Uterus (tissue), 4 donors: ENCODE data around the gene DDX24. TPM values are rescaled to one million over a fixed set of nuclear protein-coding genes. Genes with fewer than 3 reads are reported as not detected.

Experiments used
- DNase-seq, 2 donors: peaks; one replicate each; pipeline ENCODE4 v3.0.0-alpha.2; 2019 to 2020
- H3K27ac ChIP-seq, 2 donors: fragments of 200-600 bp; sonication (generic); 1 replicate in 1 of 2; 2 replicates in 1 of 2; pipeline ENCODE4 v1.5.1; 2016 to 2018
- H3K27me3 ChIP-seq, 2 donors: fragments of 200-600 bp; sonication (generic); one replicate each; pipeline ENCODE4 v1.5.1; 2018 to 2019; ENCODE audit warnings: control low read depth in 1 of 2
- H3K36me3 ChIP-seq, 2 donors: fragments of 200-600 bp; sonication (generic); one replicate each; pipeline ENCODE4 v1.5.1; 2019; ENCODE audit warnings: control low read depth in 1 of 2
- H3K4me1 ChIP-seq, 2 donors: fragments of 200-600 bp; sonication (generic); one replicate each; pipeline ENCODE4 v1.5.1; 2018 to 2019; ENCODE audit warnings: control low read depth in 1 of 2
- H3K4me3 ChIP-seq, 2 donors: fragments of 200-600 bp; sonication (generic); 1 replicate in 1 of 2; 2 replicates in 1 of 2; pipeline ENCODE4 v1.5.1; 2018 to 2019; ENCODE audit warnings: mild to moderate bottlenecking in 1 of 2
- H3K9me3 ChIP-seq, 2 donors: fragments of 200-600 bp; sonication (generic); one replicate each; pipeline ENCODE4 v1.5.1; 2019; ENCODE audit warnings: control low read depth in 1 of 2
- POLR2A ChIP-seq, 2 donors: fragments of 450-650 bp; IDR thresholded peaks; one replicate each; pipeline ENCODE4 v1.6.1; 2016; ENCODE audit warnings: antibody characterized with exemption in 2 of 2, mild to moderate bottlenecking in 1 of 2, moderate library complexity in 1 of 2
- intact Hi-C: fragments of 100-400 bp; cut with DNase I; formaldehyde crosslinking; loops from one replicate; pipeline ENCODE4 v1.15.1; 2023; ENCODE audit warnings: low total_unique reads
- total RNA-seq, 4 donors: library from RNA; depleted of rRNA in 3 of 4; stranded (reverse); fragments of >200 nt in 3 of 4; gene quantifications; one replicate each; pipeline versions ENCODE4 v1.1.0 to v1.2.4, GENCODE V29; 2014 to 2023
- TF ChIP-seq, protein P1 (sequence below), 4 experiments: fragments of 200-600 bp in 2 of 4; fragments of 450-650 bp in 2 of 4; sonication (generic) in 2 of 4; IDR thresholded peaks; one replicate each; pipeline ENCODE4 v1.5.1; 2016 to 2019; ENCODE audit warnings: antibody characterized with exemption in 4 of 4, mild to moderate bottlenecking in 2 of 4, moderate library complexity in 1 of 4
- donor health status: DM: yes; HTN: yes; CAD: no.

DDX24 gene
- total RNA-seq, 4 donors from 2014 or later: 55.6 to 223 (median 116) TPM

DNA sequence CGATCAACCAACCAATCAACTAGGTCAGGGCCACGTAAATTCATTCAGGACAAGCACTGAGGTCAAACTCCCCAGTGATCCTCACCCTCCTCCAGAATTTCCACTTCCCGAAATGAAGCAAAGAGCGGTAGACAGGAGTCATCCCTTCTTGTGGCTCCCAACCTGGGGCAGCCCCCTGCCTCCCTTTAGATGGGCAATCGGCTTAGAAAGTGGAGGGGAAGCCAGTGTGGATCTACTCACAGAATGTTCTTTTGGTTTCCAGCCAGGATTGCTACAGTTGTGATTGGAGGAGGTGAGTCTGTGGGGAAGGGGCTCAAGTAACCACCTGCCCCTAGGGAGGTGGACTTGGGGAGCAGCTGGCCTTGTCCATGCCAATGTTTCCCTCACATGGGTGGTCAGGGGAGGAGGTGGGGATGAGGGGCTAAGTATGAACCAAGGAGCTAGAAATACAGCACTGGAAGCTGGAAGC is 33.6 kb upstream of the DDX24 start:
- no peaks in the 10 kb centered on the region for H3K36me3 ChIP-seq
- H3K4me3 ChIP-seq: no peak overlapping the region
- H3K9me3 ChIP-seq: no peaks in the 10 kb centered on the region
- intact Hi-C loops: no loop called here
- H3K4me1 ChIP-seq: no peaks in the 10 kb centered on the region
- DNase-seq: no peak
- TF ChIP-seq, protein P1, sequence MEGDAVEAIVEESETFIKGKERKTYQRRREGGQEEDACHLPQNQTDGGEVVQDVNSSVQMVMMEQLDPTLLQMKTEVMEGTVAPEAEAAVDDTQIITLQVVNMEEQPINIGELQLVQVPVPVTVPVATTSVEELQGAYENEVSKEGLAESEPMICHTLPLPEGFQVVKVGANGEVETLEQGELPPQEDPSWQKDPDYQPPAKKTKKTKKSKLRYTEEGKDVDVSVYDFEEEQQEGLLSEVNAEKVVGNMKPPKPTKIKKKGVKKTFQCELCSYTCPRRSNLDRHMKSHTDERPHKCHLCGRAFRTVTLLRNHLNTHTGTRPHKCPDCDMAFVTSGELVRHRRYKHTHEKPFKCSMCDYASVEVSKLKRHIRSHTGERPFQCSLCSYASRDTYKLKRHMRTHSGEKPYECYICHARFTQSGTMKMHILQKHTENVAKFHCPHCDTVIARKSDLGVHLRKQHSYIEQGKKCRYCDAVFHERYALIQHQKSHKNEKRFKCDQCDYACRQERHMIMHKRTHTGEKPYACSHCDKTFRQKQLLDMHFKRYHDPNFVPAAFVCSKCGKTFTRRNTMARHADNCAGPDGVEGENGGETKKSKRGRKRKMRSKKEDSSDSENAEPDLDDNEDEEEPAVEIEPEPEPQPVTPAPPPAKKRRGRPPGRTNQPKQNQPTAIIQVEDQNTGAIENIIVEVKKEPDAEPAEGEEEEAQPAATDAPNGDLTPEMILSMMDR (IDR thresholded peaks at IDR 0.05): no peak
- TF ChIP-seq POLR2A (IDR thresholded peaks at IDR 0.05): no peak
- peak overlapping the region; percentile 68 to 90 for H3K27ac ChIP-seq
- H3K27me3 ChIP-seq: no peaks in the 10 kb centered on the region

DNA sequence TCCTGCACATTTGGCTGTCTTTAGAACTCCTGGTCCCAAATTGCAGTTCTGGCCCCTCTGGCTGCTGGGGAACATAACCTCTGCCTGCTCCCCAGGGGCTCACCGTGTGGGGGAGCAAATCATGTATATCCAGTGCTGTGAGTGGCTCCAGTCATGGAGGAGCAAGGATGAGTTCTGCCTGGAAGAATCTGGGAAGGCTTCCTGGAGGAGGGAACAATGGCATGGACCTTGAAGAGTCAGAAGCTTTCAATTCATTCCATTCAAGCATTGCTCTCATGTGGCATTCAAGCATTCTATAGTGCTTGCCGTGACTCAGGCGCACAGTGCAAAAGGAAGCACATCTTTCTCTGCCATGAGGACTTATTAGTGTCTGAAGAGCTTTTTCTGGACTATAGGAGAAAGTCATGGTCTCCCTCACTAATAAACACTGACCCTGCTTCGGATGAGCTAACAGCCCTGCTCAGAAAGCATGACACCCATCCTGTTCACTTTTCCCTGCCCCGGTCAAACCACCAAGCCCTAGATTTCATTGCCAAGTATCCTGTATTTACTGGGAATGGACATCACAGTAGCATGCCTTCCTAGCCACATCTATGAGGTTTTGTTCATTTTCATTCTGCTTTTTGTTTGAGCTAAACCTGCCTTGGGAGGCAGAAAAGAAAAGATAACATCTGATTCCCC is 33.0 kb upstream of the DDX24 start:
- Histone ChIP-seq H3K36me3 (no peaks in the 10 kb centered on the region), H3K27me3 (no peaks in the 10 kb centered on the region), H3K4me3 (no peak overlapping the region), H3K27ac (peak overlapping the region; percentile 68 to 90), H3K9me3 (no peaks in the 10 kb centered on the region), H3K4me1 (no peaks in the 10 kb centered on the region)
- intact Hi-C loops: no loop called here
- TF ChIP-seq, protein P1 (IDR thresholded peaks at IDR 0.05): no peak
- no peak for TF ChIP-seq POLR2A (IDR thresholded peaks at IDR 0.05)
- no peak for DNase-seq

DNA sequence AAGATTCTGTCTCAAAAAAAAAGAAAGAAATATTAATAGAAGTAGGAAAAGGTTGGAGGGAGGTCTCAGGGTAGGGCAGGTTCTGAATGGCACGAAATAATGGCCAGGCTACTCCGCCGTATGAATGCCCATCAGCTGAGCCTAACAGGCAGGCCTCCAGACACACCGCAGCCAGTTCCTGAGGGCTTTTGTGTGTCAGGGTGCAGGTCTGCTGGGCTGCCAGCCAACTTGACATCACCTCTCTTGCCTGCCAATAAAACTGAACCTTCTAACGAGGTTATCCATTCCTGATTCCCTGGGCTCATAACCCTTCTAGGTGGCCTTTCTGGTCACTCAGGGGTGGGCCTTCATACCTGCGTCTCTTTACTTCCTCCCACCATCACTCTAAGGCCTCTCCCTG is 32.5 kb upstream of the DDX24 start:
- TF ChIP-seq POLR2A (IDR thresholded peaks at IDR 0.05): no peak
- TF ChIP-seq, protein P1 (IDR thresholded peaks at IDR 0.05): no peak
- no peak overlapping the region for H3K4me3 ChIP-seq
- no peaks in the 10 kb centered on the region for H3K27me3 ChIP-seq
- no peaks in the 10 kb centered on the region for H3K9me3 ChIP-seq
- no peaks in the 10 kb centered on the region for H3K4me1 ChIP-seq
- no peak for DNase-seq
- intact Hi-C loops: no loop called here
- H3K36me3 ChIP-seq: no peaks in the 10 kb centered on the region
- H3K27ac ChIP-seq: peak overlapping the region; percentile 68 to 90

DNA sequence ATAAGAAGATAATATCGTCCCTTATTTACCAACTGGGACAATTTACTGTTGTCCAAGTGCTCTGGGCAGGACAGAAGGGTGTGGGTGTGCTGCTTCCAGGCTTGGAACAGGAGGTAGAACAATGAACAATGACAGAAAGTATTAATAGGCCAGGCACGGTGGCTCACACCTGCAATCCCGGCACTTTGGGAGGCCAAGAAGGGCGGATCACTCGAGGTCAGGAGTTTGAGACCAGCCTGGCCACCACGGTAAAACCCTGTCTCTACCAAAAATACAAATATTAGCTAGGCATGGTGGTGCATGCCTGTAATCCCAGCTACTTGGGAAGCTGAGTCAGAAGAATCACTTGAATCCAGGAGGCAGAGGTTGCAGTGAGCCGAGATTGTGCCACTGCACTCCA is 32.1 kb upstream of the DDX24 start:
- no peaks in the 10 kb centered on the region for H3K4me1 ChIP-seq
- TF ChIP-seq, protein P1 (IDR thresholded peaks at IDR 0.05): no peak
- no peak for TF ChIP-seq POLR2A (IDR thresholded peaks at IDR 0.05)
- peak overlapping the region; percentile 68 to 90 for H3K27ac ChIP-seq
- H3K36me3 ChIP-seq: no peaks in the 10 kb centered on the region
- H3K27me3 ChIP-seq: no peaks in the 10 kb centered on the region
- no peak overlapping the region for H3K4me3 ChIP-seq
- intact Hi-C loops: no loop called here
- H3K9me3 ChIP-seq: no peaks in the 10 kb centered on the region
- no peak for DNase-seq

DNA sequence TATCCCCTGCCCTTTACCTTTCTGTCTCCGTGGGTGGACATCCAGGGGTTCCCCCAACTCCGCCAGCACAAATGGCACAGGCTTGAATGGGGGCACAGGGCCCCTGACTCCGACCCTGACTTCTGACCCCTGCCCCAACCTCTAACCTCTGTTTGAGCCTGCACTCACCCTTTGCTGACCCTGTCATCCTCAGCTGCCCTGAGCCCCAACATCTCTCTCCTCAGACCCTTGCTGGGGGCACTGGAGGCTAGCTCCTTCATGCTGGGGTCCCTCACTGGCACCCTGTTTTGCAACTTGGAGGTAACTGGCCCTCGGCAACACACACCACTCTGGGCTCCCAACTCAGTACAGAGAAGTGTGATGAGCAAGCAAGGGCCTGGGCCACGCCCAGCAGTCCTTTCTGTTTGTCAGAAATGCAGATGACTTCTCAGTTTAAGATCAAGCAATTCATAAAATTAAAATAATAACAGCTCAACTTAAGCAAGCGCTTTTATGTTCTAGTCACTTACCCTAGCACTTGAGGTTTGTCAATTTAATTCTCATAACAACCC is 31.6 kb upstream of the DDX24 start:
- H3K27ac ChIP-seq: peak overlapping the region; percentile 68 to 90
- peak overlapping the region in 1 of 2 donors; percentile 26 for H3K4me3 ChIP-seq

More for the DNA sequence above, 31.6 kb upstream of the DDX24 start:
- Histone ChIP-seq H3K27me3 (no peaks in the 10 kb centered on the region), H3K9me3 (no peaks in the 10 kb centered on the region), H3K4me1 (no peaks in the 10 kb centered on the region), H3K36me3 (no peaks in the 10 kb centered on the region)
- TF ChIP-seq, protein P1 (IDR thresholded peaks at IDR 0.05): no peak
- no peak for TF ChIP-seq POLR2A (IDR thresholded peaks at IDR 0.05)
- no peak for DNase-seq
- intact Hi-C loops: no loop called here
